ENCODE results near the gene UPF1.

The UPF1 gene

DNA sequence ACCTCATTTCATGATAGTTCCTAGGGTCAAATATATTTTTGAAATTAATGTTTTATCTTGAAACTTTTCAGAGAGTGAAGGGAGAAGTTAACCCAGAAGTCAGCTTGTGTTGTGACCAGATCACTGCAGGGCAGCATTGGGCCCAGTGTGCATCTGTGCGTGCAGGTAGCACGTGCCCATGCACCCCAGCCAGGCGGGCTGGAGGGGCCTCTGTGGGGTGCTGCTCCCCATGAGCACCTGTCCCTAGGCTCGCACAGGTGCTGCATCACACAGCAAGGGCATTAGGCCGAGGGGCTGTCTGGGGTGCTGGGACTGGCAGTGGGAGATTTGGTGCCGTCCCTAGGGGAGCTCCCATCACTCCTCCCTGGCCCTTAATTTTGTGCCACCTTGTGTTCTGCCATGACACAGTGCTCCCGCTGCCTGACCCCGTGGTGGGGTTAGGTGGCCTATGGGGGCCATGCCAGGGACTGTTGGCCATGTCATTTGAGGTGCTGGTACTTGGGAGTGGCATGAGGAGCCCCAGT lies 13.1 kb downstream of the UPF1 start:
- H3K4ac ChIP-seq (ENCODE audit: low read depth, low read length) = no peak overlapping the region
- WGBS (ENCODE audit: extremely low coverage, insufficient coverage, low lambda C conversion rate) = no CpG with 5 or more reads among the region's 8 CpGs
- H3K4me2 ChIP-seq (ENCODE audit: low read length) = no peak overlapping the region
- H3K79me1 ChIP-seq (ENCODE audit: low read length) = peaks cover 55% of the 10 kb centered on the region
- H3K4me3 ChIP-seq (ENCODE audit: low read length) = no peak overlapping the region
- H3K27ac ChIP-seq (ENCODE audit: low read depth, low read length) = no peak overlapping the region
- H4K5ac ChIP-seq (ENCODE audit: low read length) = no peak overlapping the region
- DNase-seq = no peak
- peaks cover 66% of the 10 kb centered on the region for H3K79me2 ChIP-seq (ENCODE audit: control insufficient read depth, insufficient read depth, low read length)
- H2BK5ac ChIP-seq (ENCODE audit: low read length) = no peak overlapping the region
- no peak overlapping the region for H3K18ac ChIP-seq (ENCODE audit: low read length)
- H3K9ac ChIP-seq (ENCODE audit: low read length) = no peak overlapping the region
- no peak overlapping the region for H4K8ac ChIP-seq (ENCODE audit: low read depth, low read length)
- no peak overlapping the region for H2BK15ac ChIP-seq (replicated peaks; ENCODE audit: low read depth)
- no peak overlapping the region for H3K56ac ChIP-seq (ENCODE audit: low read length)
- no peak overlapping the region for H2AK5ac ChIP-seq (ENCODE audit: low read length)
- no peaks in the 10 kb centered on the region for H3K27me3 ChIP-seq (ENCODE audit: insufficient read depth, low read length, poor library complexity)
- H3K23ac ChIP-seq (ENCODE audit: low read length) = no peak overlapping the region
- H3K36me3 ChIP-seq (ENCODE audit: control insufficient read depth, insufficient read depth, low read length) = peaks cover 6% of the 10 kb centered on the region
- no peak overlapping the region for H2BK120ac ChIP-seq (ENCODE audit: low read depth, low read length)
- no peaks in the 10 kb centered on the region for H3K4me1 ChIP-seq (ENCODE audit: control insufficient read depth, low read depth, low read length)

DNA sequence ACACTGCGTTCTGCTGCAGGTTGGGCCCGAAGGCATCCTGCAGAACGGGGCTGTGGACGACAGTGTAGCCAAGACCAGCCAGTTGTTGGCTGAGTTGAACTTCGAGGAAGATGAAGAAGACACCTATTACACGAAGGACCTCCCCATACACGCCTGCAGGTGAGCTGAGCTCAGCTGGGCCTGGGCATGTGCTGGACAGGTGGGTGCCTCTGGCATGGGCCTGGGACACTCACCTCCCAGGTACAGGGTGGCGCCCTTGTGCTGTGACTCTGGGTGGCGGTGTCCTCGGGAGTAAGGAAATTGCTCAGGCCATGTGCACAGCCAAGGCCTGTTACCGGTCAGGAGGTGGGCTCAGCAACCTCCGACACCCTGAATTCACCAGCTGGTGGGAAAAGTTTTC lies 14.2 kb downstream of the UPF1 start:
- Histone ChIP-seq H3K4ac (ENCODE audit: low read depth, low read length) (no peak overlapping the region), H3K23ac (ENCODE audit: low read length) (no peak overlapping the region), H3K4me1 (ENCODE audit: control insufficient read depth, low read depth, low read length) (no peaks in the 10 kb centered on the region), H3K27me3 (ENCODE audit: insufficient read depth, low read length, poor library complexity) (no peaks in the 10 kb centered on the region), H2AK5ac (ENCODE audit: low read length) (no peak overlapping the region), H3K4me2 (ENCODE audit: low read length) (no peak overlapping the region), H3K36me3 (ENCODE audit: control insufficient read depth, insufficient read depth, low read length) (peaks cover 6% of the 10 kb centered on the region), H4K5ac (ENCODE audit: low read length) (no peak overlapping the region), H4K8ac (ENCODE audit: low read depth, low read length) (no peak overlapping the region), H3K27ac (ENCODE audit: low read depth, low read length) (no peak overlapping the region), H2BK15ac (replicated peaks; ENCODE audit: low read depth) (no peak overlapping the region), H3K4me3 (ENCODE audit: low read length) (no peak overlapping the region), H3K18ac (ENCODE audit: low read length) (no peak overlapping the region), H2BK5ac (ENCODE audit: low read length) (no peak overlapping the region), H2BK120ac (ENCODE audit: low read depth, low read length) (no peak overlapping the region), H3K56ac (ENCODE audit: low read length) (no peak overlapping the region), H3K79me1 (ENCODE audit: low read length) (peaks cover 49% of the 10 kb centered on the region), H3K9ac (ENCODE audit: low read length) (no peak overlapping the region), H3K79me2 (ENCODE audit: control insufficient read depth, insufficient read depth, low read length) (peaks cover 55% of the 10 kb centered on the region)
- DNase-seq = no peak
- no CpG with 5 or more reads among the region's 12 CpGs for WGBS (ENCODE audit: extremely low coverage, insufficient coverage, low lambda C conversion rate)

DNA sequence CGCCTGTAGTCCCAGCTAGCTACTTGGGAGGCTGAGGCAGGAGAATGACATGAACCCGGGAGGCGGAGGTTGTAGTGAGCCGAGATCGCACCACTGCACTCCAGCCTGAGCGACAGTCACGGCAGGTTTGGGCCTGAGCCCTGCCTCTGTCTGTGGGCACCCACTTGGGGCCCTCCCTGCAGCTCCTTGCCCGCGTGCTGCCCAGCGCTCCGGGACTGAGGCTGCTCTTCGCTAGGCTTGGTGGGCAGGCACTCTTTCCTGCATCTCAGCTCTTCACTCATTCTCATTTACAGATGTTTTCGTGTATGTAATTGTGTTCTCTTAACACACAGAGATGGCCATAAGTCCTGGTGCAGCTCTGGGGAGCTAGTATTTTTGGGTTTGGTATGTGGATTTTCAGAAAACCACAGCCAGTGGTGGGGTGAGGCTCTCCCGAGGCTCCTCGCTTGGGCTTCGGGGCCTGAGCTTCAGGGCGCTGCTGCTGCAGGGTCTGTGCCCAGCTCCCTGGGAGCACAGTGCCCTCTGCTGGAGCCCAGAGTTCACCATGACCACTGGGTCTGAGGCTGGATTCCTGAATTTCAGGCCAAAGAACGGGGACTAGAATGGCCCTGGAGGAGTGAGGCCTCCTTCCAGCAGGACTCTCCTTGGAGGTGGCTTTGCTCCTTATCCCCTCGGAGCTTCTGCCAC lies 15.2 kb downstream of the UPF1 start:
- Histone ChIP-seq H3K79me2 (ENCODE audit: control insufficient read depth, insufficient read depth, low read length) (peaks cover 44% of the 10 kb centered on the region), H3K4me3 (ENCODE audit: low read length) (no peak overlapping the region), H4K8ac (ENCODE audit: low read depth, low read length) (no peak overlapping the region), H3K36me3 (ENCODE audit: control insufficient read depth, insufficient read depth, low read length) (peaks cover 6% of the 10 kb centered on the region), H3K56ac (ENCODE audit: low read length) (no peak overlapping the region), H2BK15ac (replicated peaks; ENCODE audit: low read depth) (no peak overlapping the region), H3K79me1 (ENCODE audit: low read length) (peaks cover 44% of the 10 kb centered on the region), H3K23ac (ENCODE audit: low read length) (no peak overlapping the region), H3K4me1 (ENCODE audit: control insufficient read depth, low read depth, low read length) (no peaks in the 10 kb centered on the region), H2BK120ac (ENCODE audit: low read depth, low read length) (no peak overlapping the region), H3K4ac (ENCODE audit: low read depth, low read length) (no peak overlapping the region), H2AK5ac (ENCODE audit: low read length) (no peak overlapping the region), H3K18ac (ENCODE audit: low read length) (no peak overlapping the region), H3K4me2 (ENCODE audit: low read length) (no peak overlapping the region), H3K27me3 (ENCODE audit: insufficient read depth, low read length, poor library complexity) (no peaks in the 10 kb centered on the region), H3K27ac (ENCODE audit: low read depth, low read length) (no peak overlapping the region), H2BK5ac (ENCODE audit: low read length) (no peak overlapping the region), H4K5ac (ENCODE audit: low read length) (no peak overlapping the region), H3K9ac (ENCODE audit: low read length) (no peak overlapping the region)
- no CpG with 5 or more reads among the region's 19 CpGs for WGBS (ENCODE audit: extremely low coverage, insufficient coverage, low lambda C conversion rate)
- DNase-seq = peak; percentile 80

DNA sequence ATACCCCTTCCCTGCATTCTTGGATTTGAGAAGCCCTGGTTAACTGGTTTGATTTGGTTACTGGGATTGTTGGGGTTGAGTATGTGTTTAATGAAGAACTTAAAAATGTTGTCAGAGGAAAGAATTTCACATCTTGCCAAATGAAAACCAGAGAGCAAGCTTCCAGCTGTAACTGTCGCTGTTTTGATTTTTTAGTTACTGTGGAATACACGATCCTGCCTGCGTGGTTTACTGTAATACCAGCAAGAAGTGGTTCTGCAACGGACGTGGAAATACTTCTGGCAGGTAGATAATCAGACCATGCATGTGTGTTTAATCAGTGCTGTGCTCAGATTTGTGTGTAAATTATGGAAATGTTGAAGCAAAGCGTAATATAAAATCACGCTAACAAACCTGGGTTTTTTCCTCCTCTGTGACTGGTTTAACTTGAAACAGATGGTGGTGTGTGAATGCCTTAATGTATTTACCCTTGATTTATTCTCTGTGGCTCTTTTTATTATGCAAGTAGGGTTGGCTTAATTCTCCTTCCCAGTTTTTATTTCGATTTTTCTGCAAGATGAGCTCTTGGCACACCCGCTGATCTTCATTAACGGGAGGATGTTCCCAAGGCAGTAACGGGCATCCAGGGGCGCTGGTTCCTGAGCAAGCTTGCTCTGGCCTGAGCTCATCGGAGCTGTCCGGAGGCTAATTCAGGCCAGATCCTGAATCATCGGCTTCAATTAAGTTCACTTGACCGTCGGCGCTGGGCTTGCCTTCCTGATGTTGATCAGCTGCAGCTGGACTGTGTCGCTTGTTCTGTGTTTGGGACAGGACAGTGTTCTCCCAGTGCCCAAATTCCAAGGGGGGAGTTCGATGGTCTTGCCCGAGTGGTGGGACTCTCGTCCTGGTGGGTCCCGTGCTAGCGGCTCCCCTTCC lies 16.0 kb downstream of the UPF1 start:
- no peak overlapping the region for H2BK15ac ChIP-seq (replicated peaks; ENCODE audit: low read depth)
- no peak overlapping the region for H3K4me2 ChIP-seq (ENCODE audit: low read length)
- no peak overlapping the region for H3K56ac ChIP-seq (ENCODE audit: low read length)
- peaks cover 42% of the 10 kb centered on the region for H3K79me1 ChIP-seq (ENCODE audit: low read length)
- no peaks in the 10 kb centered on the region for H3K27me3 ChIP-seq (ENCODE audit: insufficient read depth, low read length, poor library complexity)
- H2AK5ac ChIP-seq (ENCODE audit: low read length) = no peak overlapping the region
- H3K4ac ChIP-seq (ENCODE audit: low read depth, low read length) = no peak overlapping the region
- H2BK120ac ChIP-seq (ENCODE audit: low read depth, low read length) = no peak overlapping the region
- H3K9ac ChIP-seq (ENCODE audit: low read length) = no peak overlapping the region
- H3K23ac ChIP-seq (ENCODE audit: low read length) = no peak overlapping the region
- no peak overlapping the region for H3K18ac ChIP-seq (ENCODE audit: low read length)
- WGBS (ENCODE audit: extremely low coverage, insufficient coverage, low lambda C conversion rate) = no CpG with 5 or more reads among the region's 24 CpGs
- H3K79me2 ChIP-seq (ENCODE audit: control insufficient read depth, insufficient read depth, low read length) = peaks cover 39% of the 10 kb centered on the region
- H2BK5ac ChIP-seq (ENCODE audit: low read length) = no peak overlapping the region
- H3K27ac ChIP-seq (ENCODE audit: low read depth, low read length) = no peak overlapping the region
- peaks cover 6% of the 10 kb centered on the region for H3K36me3 ChIP-seq (ENCODE audit: control insufficient read depth, insufficient read depth, low read length)
- H3K4me3 ChIP-seq (ENCODE audit: low read length) = no peak overlapping the region
- DNase-seq = no peak
- H4K8ac ChIP-seq (ENCODE audit: low read depth, low read length) = no peak overlapping the region
- no peaks in the 10 kb centered on the region for H3K4me1 ChIP-seq (ENCODE audit: control insufficient read depth, low read depth, low read length)
- no peak overlapping the region for H4K5ac ChIP-seq (ENCODE audit: low read length)

DNA sequence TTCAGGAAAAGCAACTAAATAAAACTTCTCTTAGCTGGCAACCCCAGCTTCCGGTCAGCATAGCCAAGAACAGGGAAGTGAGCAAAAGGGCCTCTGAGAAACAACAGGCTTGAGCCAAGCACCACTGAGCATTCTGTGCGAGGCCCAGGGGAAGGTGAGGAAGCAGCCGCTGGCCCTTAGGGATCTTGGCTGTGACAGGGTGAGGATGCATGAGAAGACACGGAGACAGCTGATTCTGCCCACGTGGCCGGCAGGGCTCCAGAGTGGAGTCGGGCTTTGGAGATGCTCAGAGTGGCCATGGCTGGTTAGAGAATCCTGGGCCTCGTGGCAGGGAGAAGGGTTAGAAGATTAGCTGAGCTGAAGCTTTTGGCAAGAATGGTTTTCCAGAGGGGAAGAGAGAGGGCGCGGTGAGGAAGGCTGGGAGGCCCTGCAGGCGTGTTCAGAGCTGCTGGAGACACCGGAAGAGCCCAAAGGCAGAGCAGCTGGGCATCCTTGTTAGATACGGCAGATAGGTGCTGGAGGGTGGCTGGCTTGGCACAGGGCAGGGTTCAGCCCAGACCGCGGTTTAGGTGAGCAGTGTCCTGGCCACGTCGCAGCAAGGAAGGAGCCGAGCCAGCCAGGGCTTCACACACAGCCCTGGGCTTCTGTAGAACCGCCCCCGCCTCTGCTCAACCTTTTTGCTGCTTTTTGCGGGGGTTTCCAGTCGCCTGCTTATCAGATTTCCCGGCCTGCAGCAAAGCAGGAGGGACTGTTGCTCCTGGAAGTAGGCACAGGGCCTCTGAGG lies 17.3 kb downstream of the UPF1 start:
- Histone ChIP-seq H3K27me3 (ENCODE audit: insufficient read depth, low read length, poor library complexity) (no peaks in the 10 kb centered on the region), H3K56ac (ENCODE audit: low read length) (no peak overlapping the region), H2BK5ac (ENCODE audit: low read length) (no peak overlapping the region), H3K4me2 (ENCODE audit: low read length) (no peak overlapping the region), H3K4me1 (ENCODE audit: control insufficient read depth, low read depth, low read length) (no peaks in the 10 kb centered on the region), H3K36me3 (ENCODE audit: control insufficient read depth, insufficient read depth, low read length) (peaks cover 9% of the 10 kb centered on the region), H3K4me3 (ENCODE audit: low read length) (no peak overlapping the region), H3K79me2 (ENCODE audit: control insufficient read depth, insufficient read depth, low read length) (peaks cover 28% of the 10 kb centered on the region), H4K5ac (ENCODE audit: low read length) (no peak overlapping the region), H2BK120ac (ENCODE audit: low read depth, low read length) (no peak overlapping the region), H3K4ac (ENCODE audit: low read depth, low read length) (no peak overlapping the region), H4K8ac (ENCODE audit: low read depth, low read length) (no peak overlapping the region), H2AK5ac (ENCODE audit: low read length) (no peak overlapping the region), H3K9ac (ENCODE audit: low read length) (peak overlapping the region; percentile 22), H3K18ac (ENCODE audit: low read length) (no peak overlapping the region), H3K23ac (ENCODE audit: low read length) (no peak overlapping the region), H2BK15ac (replicated peaks; ENCODE audit: low read depth) (no peak overlapping the region), H3K79me1 (ENCODE audit: low read length) (peaks cover 35% of the 10 kb centered on the region), H3K27ac (ENCODE audit: low read depth, low read length) (no peak overlapping the region)
- no CpG with 5 or more reads among the region's 23 CpGs for WGBS (ENCODE audit: extremely low coverage, insufficient coverage, low lambda C conversion rate)
- DNase-seq = peak; percentile 25
